Body of pancreas (tissue), 4 donors: Measurements from ENCODE around the gene AGR2. TPM values are rescaled to one million over a fixed set of nuclear protein-coding genes. Genes with fewer than 3 reads are reported as not detected.

Experiments
- ATAC-seq: fragments of 150-250 bp; one replicate; pipeline ENCODE4 v1.9.1; 2016
- DNase-seq, 4 donors: peaks; one replicate each; pipeline ENCODE4 v3.0.0-alpha.2; 2019
- H3K27ac ChIP-seq, 4 donors: fragments of 200-600 bp; sonication (generic); 1 replicate in 3 of 4; 2 replicates in 1 of 4; pipeline versions ENCODE4 v1.5.1 to v1.6.1; 2016 to 2019; ENCODE audit warnings: mild to moderate bottlenecking in 1 of 4, mixed read lengths in 1 of 4, moderate library complexity in 1 of 4
- H3K27me3 ChIP-seq, 2 donors: fragments of 200-600 bp; sonication (generic); one replicate each; pipeline ENCODE4 v1.6.0; 2016; ENCODE audit warnings: mild to moderate bottlenecking in 1 of 2
- H3K36me3 ChIP-seq, 2 donors: fragments of 200-600 bp; sonication (generic); replicated peaks in 1 of 2; 2 replicates each; pipeline ENCODE4 v1.5.1; 2016; ENCODE audit warnings: low read depth in 2 of 2; ENCODE audit not compliant: insufficient read depth in 1 of 2
- H3K4me1 ChIP-seq: fragments of 200-600 bp; sonication (generic); one replicate; pipeline ENCODE4 v1.6.0; 2016
- H3K4me3 ChIP-seq, 2 donors: fragments of 200-600 bp; sonication (generic); 1 replicate in 1 of 2; 2 replicates in 1 of 2; pipeline ENCODE4 v1.5.1; 2016 to 2019
- H3K9me3 ChIP-seq, 3 donors: fragments of 200-600 bp; sonication (generic); 1 replicate in 2 of 3; 2 replicates in 1 of 3; pipeline ENCODE4 v1.5.1; 2016
- POLR2A ChIP-seq, 3 donors: fragments of 450-650 bp; IDR thresholded peaks; one replicate each; pipeline ENCODE4 v1.6.1; 2016; ENCODE audit warnings: antibody characterized with exemption in 3 of 3, mild to moderate bottlenecking in 2 of 3
- WGBS, 2 donors: methylation state at CpG; one replicate each; pipeline ENCODE4 v1.1.5; 2017; 5-methylcytosine and 5-hydroxymethylcytosine counted together
- intact Hi-C: fragments of 100-400 bp; cut with DNase I; formaldehyde crosslinking; loops from one replicate; pipeline ENCODE4 v1.15.1; 2023
- total RNA-seq, 2 donors: library from RNA; depleted of rRNA; stranded (reverse); fragments of >200 nt; gene quantifications; one replicate each; pipeline ENCODE4 v1.1.0, GENCODE V29; 2016
- TF ChIP-seq, protein P1 (sequence below), 7 experiments: fragments of 450-650 bp in 4 of 7; fragments of 200-600 bp in 3 of 7; sonication (generic) in 3 of 7; IDR thresholded peaks; one replicate each; pipeline ENCODE4 v1.5.1; 2016 to 2019; ENCODE audit warnings: antibody characterized with exemption in 7 of 7

The AGR2 gene
- total RNA-seq, 2 donors from 2014 or later, result 6.3 to 20.0 TPM

DNA sequence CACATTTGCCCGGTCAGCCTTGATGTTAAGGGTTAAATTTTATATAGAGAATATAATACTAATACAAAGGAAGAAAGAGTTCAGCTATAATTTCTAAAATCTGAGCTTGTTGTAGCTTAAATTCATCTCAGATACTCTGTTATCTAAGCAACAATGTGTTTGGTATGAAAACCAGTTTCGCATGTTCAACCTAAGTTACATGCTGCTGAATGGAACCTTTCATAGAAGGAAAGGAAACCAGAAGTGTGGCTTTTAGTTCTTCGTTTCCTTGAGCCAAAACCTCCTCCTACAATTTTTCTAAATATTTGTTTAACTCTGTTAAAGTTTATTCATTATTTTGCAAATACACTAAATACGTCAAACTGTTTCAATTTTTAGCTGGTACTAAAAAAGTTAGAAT is 18.5 kb downstream of the AGR2 start:
- ATAC-seq (peak; percentile 68), DNase-seq (no peak)
- Histone ChIP-seq H3K4me1 (peaks cover 22% of the 10 kb centered on the region), H3K27ac (peak overlapping the region; percentile 36 to 63 (median 57)), H3K9me3 (no peaks in the 10 kb centered on the region), H3K27me3 (no peaks in the 10 kb centered on the region), H3K36me3 (peaks cover 0 to 2% of the 10 kb centered on the region in 2 donors), H3K4me3 (no peak overlapping the region)
- WGBS, 2 donors, result 15 to 24% methylated on average over 4 of the region's 4 CpGs
- intact Hi-C loops, result no loop called here
- TF ChIP-seq, protein P1, sequence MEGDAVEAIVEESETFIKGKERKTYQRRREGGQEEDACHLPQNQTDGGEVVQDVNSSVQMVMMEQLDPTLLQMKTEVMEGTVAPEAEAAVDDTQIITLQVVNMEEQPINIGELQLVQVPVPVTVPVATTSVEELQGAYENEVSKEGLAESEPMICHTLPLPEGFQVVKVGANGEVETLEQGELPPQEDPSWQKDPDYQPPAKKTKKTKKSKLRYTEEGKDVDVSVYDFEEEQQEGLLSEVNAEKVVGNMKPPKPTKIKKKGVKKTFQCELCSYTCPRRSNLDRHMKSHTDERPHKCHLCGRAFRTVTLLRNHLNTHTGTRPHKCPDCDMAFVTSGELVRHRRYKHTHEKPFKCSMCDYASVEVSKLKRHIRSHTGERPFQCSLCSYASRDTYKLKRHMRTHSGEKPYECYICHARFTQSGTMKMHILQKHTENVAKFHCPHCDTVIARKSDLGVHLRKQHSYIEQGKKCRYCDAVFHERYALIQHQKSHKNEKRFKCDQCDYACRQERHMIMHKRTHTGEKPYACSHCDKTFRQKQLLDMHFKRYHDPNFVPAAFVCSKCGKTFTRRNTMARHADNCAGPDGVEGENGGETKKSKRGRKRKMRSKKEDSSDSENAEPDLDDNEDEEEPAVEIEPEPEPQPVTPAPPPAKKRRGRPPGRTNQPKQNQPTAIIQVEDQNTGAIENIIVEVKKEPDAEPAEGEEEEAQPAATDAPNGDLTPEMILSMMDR (IDR thresholded peaks at IDR 0.05), result no peak
- TF ChIP-seq POLR2A (IDR thresholded peaks at IDR 0.05), result no peak

DNA sequence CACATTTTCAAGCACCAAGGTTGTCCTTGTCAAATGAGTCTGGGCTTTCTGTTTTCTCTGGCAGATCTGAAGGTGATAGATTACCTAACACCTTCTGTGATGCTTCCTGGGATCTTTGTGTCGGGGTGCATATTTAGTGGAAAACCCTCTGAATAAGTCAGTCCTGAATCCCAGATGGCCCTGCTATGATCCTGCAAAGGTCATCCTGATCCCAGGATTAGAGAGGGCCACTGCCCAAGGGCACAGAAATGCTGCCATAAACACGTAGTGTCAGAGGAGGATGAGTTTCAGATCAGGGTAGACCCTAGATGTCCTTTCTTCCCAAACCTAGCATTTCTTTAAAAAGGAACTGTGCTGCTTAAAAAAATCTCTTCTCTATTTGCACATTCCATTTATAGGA is 19.0 kb downstream of the AGR2 start:
- DNase-seq (no peak), ATAC-seq (no peak)
- Histone ChIP-seq H3K27ac (peak overlapping the region in 3 of 4 donors; percentile 54 to 63 (median 60)), H3K27me3 (no peaks in the 10 kb centered on the region), H3K4me1 (peaks cover 22% of the 10 kb centered on the region), H3K4me3 (no peak overlapping the region), H3K9me3 (no peaks in the 10 kb centered on the region), H3K36me3 (peaks cover 0 to 2% of the 10 kb centered on the region in 2 donors)
- WGBS, 2 donors, result 45 to 71% methylated on average over 2 of the region's 2 CpGs
- TF ChIP-seq, protein P1 (IDR thresholded peaks at IDR 0.05), result no peak
- no peak for TF ChIP-seq POLR2A (IDR thresholded peaks at IDR 0.05)
- intact Hi-C loops, result no loop called here

DNA sequence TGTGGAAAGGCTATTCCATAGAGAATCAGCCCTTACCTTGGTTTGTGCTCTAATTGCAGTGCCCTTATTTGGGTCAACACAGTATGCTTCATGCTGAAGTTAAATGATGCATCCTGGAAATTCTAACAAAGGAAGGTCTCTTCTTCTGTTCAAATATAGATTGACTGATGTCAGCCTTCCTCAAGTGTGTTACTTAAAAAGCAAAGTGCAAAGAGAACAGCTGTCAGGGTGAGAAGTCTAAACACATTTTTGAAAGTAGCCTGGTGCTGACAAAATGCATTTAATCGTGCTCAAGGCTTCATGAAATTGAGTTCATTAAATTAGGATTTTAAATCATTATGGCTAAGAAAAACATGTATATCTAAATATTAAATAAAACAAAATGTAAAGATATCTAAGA is 19.5 kb downstream of the AGR2 start:
- no peak for TF ChIP-seq POLR2A (IDR thresholded peaks at IDR 0.05)
- TF ChIP-seq, protein P1 (IDR thresholded peaks at IDR 0.05), result no peak
- peaks cover 22% of the 10 kb centered on the region for H3K4me1 ChIP-seq
- H3K4me3 ChIP-seq, result no peak overlapping the region
- no peak for DNase-seq
- no peaks in the 10 kb centered on the region for H3K9me3 ChIP-seq
- H3K36me3 ChIP-seq, result peaks cover 0 to 2% of the 10 kb centered on the region in 2 donors
- WGBS, 2 donors, result 59 to 65% methylated on average over 1 of the region's 1 CpG
- intact Hi-C loops, result no loop called here
- peak overlapping the region in 2 of 4 donors; percentile 54 to 63 for H3K27ac ChIP-seq
- H3K27me3 ChIP-seq, result no peaks in the 10 kb centered on the region
- no peak for ATAC-seq

DNA sequence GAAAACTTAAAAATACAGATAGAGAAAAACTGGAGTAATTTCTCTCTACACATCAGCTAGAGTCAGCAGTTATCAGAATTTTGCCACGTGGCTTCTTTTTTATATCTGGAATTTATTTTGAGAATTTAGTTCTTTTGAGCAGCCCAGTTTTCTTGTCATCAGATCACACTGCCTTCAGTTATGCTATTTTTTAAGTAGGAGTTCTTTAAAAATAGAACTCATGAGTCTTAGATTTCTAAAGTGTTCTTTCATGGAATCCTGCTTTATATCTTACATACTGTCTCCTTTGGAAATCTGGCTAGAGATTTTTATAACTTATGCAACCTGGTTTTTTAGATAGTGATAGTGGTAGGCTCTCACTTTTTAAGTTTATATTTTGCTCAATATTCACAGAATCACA is 24.2 kb downstream of the AGR2 start:
- TF ChIP-seq POLR2A (IDR thresholded peaks at IDR 0.05), result no peak
- TF ChIP-seq, protein P1 (IDR thresholded peaks at IDR 0.05), result no peak
- Histone ChIP-seq H3K27me3 (no peaks in the 10 kb centered on the region), H3K27ac (no peak overlapping the region), H3K9me3 (no peaks in the 10 kb centered on the region), H3K4me3 (no peak overlapping the region), H3K4me1 (peaks cover 4% of the 10 kb centered on the region), H3K36me3 (peaks cover 0 to 2% of the 10 kb centered on the region in 2 donors)
- WGBS, 2 donors, result 79 to 83% methylated on average over 1 of the region's 1 CpG
- ATAC-seq, result no peak
- DNase-seq, result no peak
- intact Hi-C loops, result no loop called here

DNA sequence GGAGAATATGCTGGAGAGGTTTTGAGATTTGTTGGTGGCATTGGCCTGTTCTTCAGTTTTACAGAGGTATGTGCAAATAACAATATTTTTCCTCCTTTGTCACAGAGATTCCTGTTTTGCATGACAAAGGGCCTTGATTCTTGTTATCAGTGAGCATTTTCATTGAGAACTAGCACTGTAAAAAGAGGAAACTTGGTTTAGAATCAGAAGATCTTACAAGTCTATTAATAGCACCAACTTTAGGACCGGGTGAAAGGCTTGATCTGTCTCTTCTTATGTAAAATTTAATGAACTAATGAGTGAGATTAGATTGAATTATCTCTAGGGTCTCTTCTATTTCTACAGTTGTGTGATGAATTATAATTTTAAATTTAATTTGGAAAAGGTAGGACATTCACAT is 25.7 kb downstream of the AGR2 start:
- DNase-seq, result no peak
- Histone ChIP-seq H3K4me1 (no peaks in the 10 kb centered on the region), H3K4me3 (no peak overlapping the region), H3K27me3 (no peaks in the 10 kb centered on the region), H3K9me3 (no peaks in the 10 kb centered on the region), H3K36me3 (peaks cover 0 to 2% of the 10 kb centered on the region in 2 donors), H3K27ac (no peak overlapping the region)
- TF ChIP-seq POLR2A (IDR thresholded peaks at IDR 0.05), result no peak
- TF ChIP-seq, protein P1 (IDR thresholded peaks at IDR 0.05), result no peak
- ATAC-seq, result no peak
- WGBS, 2 donors, result 63 to 70% methylated on average over 1 of the region's 1 CpG
- intact Hi-C loops, result no loop called here
